Heart left ventricle (tissue), 13 donors: Measurements from ENCODE around the gene POTEF.

Experiments used
- CTCF ChIP-seq, 12 donors: fragments of 200-600 bp; sonication (generic) in 4 of 12; IDR thresholded peaks; one replicate each; pipeline versions ENCODE4 v1.5.0 to v1.8.0; 2018 to 2022; ENCODE audit warnings: antibody characterized with exemption in 12 of 12, mild to moderate bottlenecking in 5 of 12
- POLR2A ChIP-seq, 2 donors: fragments of 450-650 bp; IDR thresholded peaks; one replicate each; pipeline ENCODE4 v1.6.1; 2017; ENCODE audit warnings: antibody characterized with exemption in 2 of 2, mild to moderate bottlenecking in 2 of 2, moderate library complexity in 2 of 2
- donor health status: ischemic (EF 13 %, LVEDD 7.1; RV severe dilation, severe dysfunction).
- donor health status: DM: no; HTN: yes; CAD: no.
- donor health status: DM: no; HTN: no; CAD: no.
- donor health status: ischemic (EF 25% LVEDD 6.9; RV normal size, moderate dysfunction).
- donor health status: ischemic (EF 25% LVEDD 5.7; RV mildly dilated, moderate dysfunction).
- donor health status: ischemic (EF 35%, LVEDD 5.7; RV mildly dilated, moderate dysfunction).
- donor health status: nonischemic (EF 11% LVEDD 7.7; RV severe dilation, severe dysfunction).
- donor health status: DM: yes; HTN: yes; CAD: no.
- donor health status: PGD.
- donor health status: ischemic (EF 29% LVEDD 5.4; RV normal size, mild dysfunction).
- donor health status: nonischemic (EF 23%, LVEDD 6.1; RV moderate dilation, normal function).

GRCh38 chr2:130165293-130166016 is 36.4 kb upstream of the POTEF start:
- TF ChIP-seq CTCF (IDR thresholded peaks at IDR 0.05) (no peak), POLR2A (IDR thresholded peaks at IDR 0.05) (no peak)
